HG03060 (cell line): ENCODE data around the gene CPLX1.

Source experiments
- ATAC-seq: cut with Tn5 transposase; IDR thresholded peaks from one replicate; pipeline ENCODE4 v1.9.1; 2021; ENCODE audit warnings: low read depth, moderate number of reproducible peaks; ENCODE audit not compliant: unreplicated experiment

CPLX1 gene

DNA sequence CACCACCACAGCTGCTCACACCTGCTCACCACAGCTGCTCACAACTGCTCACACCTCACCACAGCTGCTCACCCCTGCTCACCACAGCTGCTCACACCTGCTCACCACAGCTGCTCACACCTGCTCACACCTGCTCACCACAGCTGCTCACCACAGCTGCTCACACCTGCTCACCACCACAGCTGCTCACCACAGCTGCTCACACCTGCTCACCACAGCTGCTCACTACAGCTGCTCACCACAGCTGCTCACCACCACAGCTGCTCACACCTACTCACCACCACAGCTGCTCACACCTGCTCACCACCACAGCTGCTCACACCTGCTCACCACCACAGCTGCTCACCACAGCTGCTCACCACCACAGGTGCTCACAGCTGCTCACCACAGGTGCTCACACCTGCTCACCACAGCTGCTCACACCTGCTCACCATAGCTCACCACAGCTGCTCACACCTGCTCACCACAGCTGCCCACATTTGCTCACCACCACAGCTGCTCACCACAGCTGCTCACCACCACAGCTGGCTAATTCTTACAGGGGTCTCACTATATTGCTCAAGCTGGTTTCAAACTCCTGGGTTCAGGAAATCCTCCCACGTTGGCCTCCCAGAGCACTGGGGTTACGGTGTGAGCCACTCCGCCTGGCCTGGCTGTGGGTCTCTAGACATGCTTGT lies 30.4 kb upstream of the CPLX1 start:
- no peak for ATAC-seq

DNA sequence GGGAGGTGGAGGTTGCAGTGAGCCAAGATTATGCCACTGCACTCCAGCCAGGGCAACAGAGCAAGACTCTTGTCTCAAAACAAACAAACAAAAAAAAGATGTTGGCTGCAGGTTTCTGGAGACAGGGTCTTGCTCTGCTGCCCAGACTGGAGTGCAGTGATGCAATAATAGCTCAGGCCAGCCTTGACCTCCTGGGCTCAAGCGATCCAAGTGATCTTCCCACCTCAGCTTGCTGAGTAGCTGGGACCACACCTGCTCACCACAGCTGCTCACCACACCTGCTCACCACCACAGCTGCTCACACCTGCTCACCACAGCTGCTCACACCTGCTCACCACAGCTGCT lies 29.9 kb upstream of the CPLX1 start:
- no peak for ATAC-seq

DNA sequence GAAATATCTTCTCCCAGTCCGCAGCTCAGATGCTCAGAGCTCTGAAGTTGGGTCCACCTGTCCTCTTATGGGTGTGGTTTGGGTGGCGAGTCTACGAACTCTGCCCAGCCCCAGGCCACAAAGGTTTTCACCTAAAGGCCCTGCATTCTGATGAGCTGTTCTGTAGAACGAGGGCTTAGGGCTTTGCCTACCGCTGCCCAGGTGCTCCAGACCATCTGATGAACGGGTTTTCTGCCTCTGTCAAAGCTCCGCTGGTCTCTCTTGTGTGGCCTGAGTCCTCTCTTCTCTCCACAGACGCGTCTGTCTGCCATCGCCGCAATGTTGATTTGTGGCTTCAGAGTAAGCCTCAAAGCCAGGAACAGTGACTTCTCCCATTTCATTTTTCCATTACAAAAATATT lies 28.4 kb upstream of the CPLX1 start:
- no peak for ATAC-seq

GRCh38 chr4:853416-853781 lies 27.5 kb upstream of the CPLX1 start:
- ATAC-seq: no peak

DNA sequence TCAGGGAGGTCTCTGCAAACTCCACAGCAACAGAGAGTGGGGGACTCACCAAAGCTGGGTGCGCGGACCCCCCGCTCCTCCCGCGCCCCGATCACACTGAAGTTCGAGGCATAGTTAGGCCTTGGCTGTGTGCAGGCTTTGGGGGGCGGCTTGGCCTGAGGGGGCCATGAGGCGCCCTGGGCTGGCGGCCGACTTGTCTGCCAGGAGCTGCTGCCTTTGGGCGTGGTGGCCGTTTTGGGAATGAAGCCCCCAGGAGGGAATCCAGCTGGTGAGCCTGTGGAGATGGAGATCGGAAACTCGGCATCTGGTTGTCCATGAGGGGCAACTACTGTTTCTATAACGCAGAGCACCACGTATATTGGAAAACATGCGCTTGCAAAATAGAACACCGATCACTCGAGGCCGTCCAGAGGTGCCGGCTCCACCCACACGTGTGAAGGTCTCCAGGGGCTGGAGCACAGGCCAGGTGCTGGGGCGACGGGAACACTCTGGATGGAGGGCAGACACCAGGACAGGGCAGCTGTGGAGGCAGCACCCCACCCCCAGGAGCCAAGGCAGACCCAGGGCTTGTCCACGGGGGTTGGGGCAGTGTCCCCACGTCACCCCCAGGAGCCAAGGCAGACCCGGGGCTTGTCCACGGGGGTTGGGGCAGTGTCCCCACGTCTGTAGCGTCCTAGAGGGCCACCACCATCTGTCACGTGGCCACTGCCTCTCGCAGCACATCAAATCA lies 25.9 kb upstream of the CPLX1 start:
- no peak for ATAC-seq

DNA sequence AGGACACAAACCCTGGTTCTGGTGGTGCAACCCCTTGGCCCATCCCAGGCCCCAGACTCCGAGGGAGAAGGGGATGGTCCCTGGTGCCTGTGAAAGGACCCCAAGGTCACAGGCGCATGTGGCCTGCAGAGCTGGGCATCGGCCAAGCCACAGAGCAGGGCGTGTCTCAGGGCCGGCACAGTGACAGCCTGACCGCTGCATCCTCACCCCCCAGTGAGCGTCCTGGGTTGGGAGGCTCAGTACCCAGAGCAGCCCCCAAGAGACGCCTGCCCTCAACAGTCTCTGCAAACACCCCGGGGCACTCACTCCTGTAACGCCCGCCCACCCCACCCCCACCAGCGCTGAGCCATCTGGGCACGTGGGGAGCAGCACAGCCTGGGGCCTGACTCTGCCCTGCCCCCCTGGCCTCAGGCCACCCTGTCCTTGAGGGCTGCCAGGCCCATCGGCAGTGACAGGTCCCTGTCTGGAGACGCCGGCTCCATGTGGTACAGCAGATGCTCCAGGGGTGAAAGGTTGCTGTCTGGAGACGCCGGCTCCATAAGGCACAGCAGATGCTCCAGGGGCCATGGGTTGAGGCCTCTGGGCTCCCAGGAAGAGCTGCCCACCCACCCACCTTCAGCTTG lies 24.5 kb upstream of the CPLX1 start:
- ATAC-seq: no peak

DNA sequence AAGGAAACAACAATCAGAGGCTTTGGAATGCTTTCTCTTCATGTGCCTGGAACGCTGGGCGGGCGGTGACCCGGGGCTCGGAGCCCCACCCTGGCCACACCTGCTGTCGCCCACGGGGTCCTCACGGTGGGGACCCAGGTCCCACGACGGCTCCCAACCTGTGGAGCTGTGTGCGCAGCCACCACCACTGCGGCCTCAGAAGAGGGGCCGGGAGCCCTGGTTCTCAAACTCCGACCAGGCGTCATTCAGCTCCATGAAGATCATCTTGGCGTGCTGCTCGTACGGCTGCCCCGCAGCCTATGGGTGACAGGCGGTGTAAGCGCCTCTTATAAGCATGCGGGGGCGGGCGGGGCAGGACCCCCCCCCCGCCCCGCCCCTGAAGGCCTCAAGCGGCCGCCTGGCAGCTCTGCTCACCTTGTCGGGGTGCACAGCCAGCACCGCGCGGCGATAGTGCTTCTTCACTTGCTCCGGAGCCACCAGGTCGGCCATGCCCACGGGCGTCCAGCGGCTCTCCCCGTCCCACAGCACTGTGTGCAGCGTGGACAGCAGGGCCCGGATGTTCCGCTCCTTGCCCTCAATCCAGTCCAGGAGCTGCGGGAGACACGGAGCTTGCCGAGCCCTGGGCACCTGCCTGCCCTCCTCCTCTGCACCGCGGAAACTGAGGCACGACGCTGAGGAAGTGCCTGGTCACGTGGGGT lies 23.7 kb upstream of the CPLX1 start:
- no peak for ATAC-seq

DNA sequence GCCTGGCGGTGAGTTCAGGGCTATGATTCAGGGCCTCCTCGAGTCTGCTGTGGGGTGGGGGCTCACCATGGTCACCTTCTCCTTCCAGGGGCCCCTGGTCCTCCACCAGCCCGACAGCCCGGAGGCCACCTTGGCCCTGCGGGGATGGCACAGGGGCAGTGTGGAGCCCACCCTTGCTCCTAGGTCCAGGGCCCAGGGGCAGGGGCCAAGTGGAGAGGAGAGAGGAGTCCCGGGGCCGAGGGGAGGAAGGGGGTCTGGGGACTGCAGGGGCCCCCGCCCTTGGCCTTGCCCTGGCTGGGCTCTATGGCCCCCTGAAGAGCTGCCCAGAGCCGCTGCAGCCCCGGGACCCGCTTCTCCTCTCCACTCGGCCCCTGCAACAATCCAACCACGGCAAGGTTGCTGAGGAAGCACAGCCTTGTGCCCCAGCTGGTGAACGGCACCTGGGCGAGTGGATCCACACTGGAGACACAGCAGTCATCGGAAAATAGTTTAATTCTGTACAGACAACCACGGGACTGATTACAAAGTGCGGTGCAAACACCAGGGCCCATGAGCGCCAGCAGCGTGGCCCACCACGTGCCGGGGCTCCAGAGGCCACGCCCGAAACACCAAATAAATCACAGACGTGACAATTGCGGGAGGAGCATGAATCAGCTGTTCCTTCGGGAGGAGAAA lies 23.0 kb upstream of the CPLX1 start:
- ATAC-seq: no peak

DNA sequence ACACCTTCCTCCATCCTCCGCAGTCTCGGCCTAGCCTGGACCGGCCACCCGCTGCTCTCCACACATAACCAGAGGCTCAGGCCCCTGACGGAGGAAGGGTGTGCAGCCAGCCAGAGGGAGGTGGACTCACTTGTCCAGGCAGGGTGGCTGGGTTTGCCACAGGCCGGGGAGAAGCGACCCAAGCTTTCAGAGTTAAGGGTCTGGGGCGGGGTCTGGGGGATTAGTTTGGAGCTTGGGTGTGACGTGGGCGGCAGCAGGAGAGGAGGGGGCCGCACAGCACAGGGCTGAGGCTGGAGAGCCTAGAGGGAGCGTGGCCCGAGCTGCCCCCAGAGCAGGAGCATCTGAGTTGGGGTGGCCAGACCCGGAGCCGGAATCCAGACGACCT lies 22.4 kb upstream of the CPLX1 start:
- no peak for ATAC-seq

DNA sequence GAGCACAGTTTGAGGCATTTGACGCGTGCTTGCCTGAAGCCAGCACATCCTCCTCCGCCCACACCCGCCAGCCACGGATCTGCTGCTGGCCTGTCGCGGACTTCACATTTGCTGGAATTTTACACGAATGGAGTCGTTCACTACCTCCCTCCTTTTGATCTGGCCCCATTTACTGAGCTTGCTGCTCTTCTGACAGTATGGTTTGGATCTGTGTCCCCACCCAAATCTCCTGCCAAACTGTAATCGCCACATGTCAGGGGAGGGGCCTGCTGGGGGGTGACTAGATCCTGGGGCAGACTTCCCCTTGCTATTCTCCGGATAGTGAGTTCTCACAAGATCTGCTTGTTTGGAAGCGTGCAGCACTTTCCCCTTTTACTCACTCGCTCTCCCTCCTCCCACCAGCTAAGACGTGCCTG lies 19.9 kb upstream of the CPLX1 start:
- ATAC-seq: no peak

DNA sequence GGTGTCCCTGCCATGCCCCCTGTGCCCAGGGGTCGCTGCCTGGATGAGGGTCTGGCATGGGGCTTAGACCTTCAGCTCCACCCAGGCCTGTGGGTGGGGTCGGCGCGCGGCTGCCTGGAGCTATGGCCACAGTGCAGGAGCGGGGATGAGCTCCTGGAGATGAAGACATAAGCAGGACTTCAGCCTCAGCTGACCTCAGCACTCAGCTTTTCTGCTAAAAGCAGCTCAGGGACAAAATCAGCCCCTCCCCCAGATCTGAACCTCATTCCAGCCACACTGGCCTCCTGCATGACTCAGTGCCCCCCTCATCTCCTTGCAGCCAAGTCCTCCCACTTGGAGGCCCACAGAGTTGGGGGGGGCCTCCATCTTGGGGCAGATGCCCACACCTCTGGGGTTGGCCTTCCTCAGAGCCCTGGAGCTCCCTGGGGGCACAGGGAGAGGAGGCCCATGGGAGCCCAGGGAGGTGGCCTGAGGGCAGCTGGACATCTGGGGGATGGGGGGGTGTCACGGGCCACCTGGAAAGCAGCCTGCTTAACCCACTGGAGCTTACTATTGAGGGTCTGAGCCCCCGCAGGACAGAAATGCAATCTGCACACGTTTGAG lies 19.4 kb upstream of the CPLX1 start:
- ATAC-seq: no peak

- ATAC-seq: no peak
Observed at GRCh38 chr4:844752-845232, 18.9 kb upstream of the CPLX1 start.

DNA sequence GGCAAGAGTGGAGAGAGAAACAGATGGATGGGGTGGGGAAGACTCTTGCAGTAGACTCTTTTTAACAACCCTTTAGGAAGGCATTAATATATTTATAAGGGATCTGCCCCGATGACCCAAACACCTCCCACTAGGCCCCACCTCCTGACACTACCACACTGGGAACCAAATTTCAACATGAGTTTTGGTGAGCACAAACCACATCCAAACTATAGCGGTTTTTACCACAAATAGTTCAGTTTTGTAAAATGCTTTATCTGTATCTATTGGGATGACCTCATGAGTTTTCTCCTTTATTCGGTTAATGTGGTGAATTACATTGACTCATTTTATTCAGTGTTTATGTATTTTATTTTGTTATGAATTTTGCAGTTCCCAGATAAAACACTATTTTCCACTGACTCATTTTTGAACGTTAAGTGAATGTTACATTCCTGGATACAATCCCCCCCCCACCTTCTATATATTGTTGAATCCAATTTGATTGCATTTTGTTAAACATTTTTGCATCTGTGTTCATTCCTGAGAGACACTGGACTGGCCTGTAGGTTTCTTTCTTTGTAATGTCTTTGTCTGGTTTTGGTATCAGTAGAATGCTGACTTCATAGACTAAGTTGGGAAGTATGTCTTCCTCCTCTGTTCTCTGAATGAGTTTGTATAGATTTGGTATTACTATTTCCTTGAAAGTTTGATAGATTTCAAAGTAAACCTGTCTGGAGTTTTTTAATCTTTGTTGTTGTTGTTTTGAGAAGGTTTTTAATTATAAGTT lies 13.9 kb upstream of the CPLX1 start:
- no peak for ATAC-seq

- ATAC-seq: no peak
Observed at GRCh38 chr4:837772-838171, 11.8 kb upstream of the CPLX1 start.

- no peak for ATAC-seq
Observed at GRCh38 chr4:836750-837301, 10.9 kb upstream of the CPLX1 start.

- no peak for ATAC-seq
Observed at GRCh38 chr4:836003-836511, 10.1 kb upstream of the CPLX1 start.

DNA sequence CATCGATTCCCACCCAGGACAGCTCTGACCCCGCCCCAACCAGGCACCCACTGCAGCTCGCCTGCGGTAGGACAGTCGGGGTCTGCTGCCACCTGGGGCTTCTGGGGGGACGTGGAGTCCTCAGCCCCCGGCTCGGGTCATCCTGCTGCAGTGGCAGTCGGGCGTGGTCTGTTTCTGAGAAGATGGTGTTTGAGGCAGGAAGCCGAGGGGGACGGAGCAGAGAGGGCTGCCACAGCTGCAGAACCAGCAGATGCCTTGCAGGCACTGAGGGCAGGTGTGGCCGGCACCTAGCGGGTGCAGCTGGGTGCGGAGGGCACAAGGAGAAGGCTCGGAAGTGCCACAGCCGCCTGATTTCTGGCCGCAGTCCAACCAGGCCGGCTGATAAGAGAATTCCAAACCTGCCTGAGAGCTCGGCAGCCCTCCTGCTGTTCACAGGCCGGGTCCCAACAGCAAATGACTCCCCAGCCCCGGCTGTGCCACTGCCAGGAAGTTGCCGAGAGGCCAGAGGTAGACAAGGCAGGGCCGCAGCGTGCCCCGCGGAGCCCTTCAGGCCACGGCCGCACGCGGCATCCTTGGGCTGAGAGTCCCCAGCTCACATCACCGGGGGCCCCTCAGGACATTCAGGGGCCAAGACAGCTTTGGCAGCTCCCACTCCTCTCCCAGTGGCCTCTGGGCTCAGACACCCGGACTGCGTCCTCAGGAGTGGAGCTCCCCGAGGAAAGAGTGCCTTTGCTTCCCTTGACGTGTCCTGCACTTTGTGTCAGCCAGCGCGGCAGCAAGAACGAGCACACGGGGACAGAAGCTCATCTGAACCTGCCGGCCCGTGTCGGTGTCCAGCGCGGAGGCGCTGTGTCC lies 9.4 kb upstream of the CPLX1 start:
- ATAC-seq: no peak
